ENCODE measurements around the gene SUSD3.
A peak's percentile ranks its signal among the peaks of the same experiment; 100 is the strongest.

Gene SUSD3

GRCh38 chr9:93052791-93053540, 5.5 kb upstream of the SUSD3 start:
- H3K27ac ChIP-seq (replicated peaks), result no peak overlapping the region
- no peaks in the 10 kb centered on the region for H3K27me3 ChIP-seq (ENCODE audit: insufficient read depth, poor library complexity, severe bottlenecking)
- DNase-seq (ENCODE audit: low read depth in 1 of 2, low spot score in 1 of 2), result no peak
- H3K4me3 ChIP-seq (replicated peaks; ENCODE audit: insufficient read depth, low read length), result no peak overlapping the region
- TF ChIP-seq, protein P1, sequence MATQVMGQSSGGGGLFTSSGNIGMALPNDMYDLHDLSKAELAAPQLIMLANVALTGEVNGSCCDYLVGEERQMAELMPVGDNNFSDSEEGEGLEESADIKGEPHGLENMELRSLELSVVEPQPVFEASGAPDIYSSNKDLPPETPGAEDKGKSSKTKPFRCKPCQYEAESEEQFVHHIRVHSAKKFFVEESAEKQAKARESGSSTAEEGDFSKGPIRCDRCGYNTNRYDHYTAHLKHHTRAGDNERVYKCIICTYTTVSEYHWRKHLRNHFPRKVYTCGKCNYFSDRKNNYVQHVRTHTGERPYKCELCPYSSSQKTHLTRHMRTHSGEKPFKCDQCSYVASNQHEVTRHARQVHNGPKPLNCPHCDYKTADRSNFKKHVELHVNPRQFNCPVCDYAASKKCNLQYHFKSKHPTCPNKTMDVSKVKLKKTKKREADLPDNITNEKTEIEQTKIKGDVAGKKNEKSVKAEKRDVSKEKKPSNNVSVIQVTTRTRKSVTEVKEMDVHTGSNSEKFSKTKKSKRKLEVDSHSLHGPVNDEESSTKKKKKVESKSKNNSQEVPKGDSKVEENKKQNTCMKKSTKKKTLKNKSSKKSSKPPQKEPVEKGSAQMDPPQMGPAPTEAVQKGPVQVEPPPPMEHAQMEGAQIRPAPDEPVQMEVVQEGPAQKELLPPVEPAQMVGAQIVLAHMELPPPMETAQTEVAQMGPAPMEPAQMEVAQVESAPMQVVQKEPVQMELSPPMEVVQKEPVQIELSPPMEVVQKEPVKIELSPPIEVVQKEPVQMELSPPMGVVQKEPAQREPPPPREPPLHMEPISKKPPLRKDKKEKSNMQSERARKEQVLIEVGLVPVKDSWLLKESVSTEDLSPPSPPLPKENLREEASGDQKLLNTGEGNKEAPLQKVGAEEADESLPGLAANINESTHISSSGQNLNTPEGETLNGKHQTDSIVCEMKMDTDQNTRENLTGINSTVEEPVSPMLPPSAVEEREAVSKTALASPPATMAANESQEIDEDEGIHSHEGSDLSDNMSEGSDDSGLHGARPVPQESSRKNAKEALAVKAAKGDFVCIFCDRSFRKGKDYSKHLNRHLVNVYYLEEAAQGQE (IDR thresholded peaks at IDR 0.05; ENCODE audit: insufficient replicate concordance, low read depth), result no peak
- TF ChIP-seq GABPA (IDR thresholded peaks at IDR 0.05; ENCODE audit: low read depth), result no peak

DNA sequence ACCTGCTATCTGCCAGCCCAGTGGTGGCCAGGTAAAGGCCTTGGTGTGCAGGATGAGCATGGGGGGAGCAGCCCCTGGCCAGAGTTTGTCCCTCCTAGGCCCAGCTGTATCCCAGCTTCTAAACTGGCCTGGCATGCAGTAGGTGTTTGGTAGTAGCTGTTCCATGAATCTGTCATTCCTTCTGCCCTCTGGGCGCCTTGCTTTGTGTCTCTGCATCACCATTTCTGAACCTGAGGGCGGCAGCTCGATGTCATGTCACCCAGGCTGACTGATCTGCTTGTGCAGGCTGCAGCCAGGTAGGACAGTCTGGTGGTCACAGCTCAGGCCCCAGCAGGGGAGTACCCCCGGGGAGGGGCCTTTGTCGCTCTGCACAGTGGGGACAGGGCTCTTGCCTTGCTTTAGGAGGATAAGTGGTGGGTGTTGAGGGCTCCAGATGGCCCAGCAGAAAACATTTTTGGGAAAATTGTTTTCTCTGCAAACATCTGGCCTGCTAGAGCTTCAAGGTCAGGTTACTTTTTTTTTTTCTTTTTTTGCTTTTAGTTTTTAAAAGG, 4.6 kb upstream of the SUSD3 start:
- TF ChIP-seq SPI1 (IDR thresholded peaks at IDR 0.05; ENCODE audit: borderline replicate concordance, low read depth), result no peak
- no peak for TF ChIP-seq POLR2AphosphoS5 (IDR thresholded peaks at IDR 0.05; ENCODE audit: low read depth)
- TF ChIP-seq, protein P1 (IDR thresholded peaks at IDR 0.05; ENCODE audit: insufficient replicate concordance, low read depth), result no peak
- no peak for TF ChIP-seq GABPA (IDR thresholded peaks at IDR 0.05; ENCODE audit: low read depth)
- TF ChIP-seq CTCF (IDR thresholded peaks at IDR 0.05; ENCODE audit: insufficient read depth, low read length), result no peak
- no peak for DNase-seq (ENCODE audit: low read depth in 1 of 2, low spot score in 1 of 2)
- no peak overlapping the region for H3K4me3 ChIP-seq (replicated peaks; ENCODE audit: insufficient read depth, low read length)
- H3K27ac ChIP-seq (replicated peaks), result peak overlapping the region; percentile 42
- no peaks in the 10 kb centered on the region for H3K27me3 ChIP-seq (ENCODE audit: insufficient read depth, poor library complexity, severe bottlenecking)

GRCh38 chr9:93054758-93055704, 3.5 kb upstream of the SUSD3 start:
- DNase-seq (ENCODE audit: low read depth in 1 of 2, low spot score in 1 of 2), result peak in 1 of 2 experiments; percentile 65
- Histone ChIP-seq H3K4me3 (replicated peaks; ENCODE audit: insufficient read depth, low read length) (no peak overlapping the region), H3K27ac (replicated peaks) (peak overlapping the region; percentile 42), H3K27me3 (ENCODE audit: insufficient read depth, poor library complexity, severe bottlenecking) (no peaks in the 10 kb centered on the region)
- TF ChIP-seq SPI1 (IDR thresholded peaks at IDR 0.05; ENCODE audit: borderline replicate concordance, low read depth) (no peak), POLR2AphosphoS5 (IDR thresholded peaks at IDR 0.05; ENCODE audit: low read depth) (no peak), CTCF (IDR thresholded peaks at IDR 0.05; ENCODE audit: insufficient read depth, low read length) (no peak), GABPA (IDR thresholded peaks at IDR 0.05; ENCODE audit: low read depth) (no peak)
- TF ChIP-seq, protein P1 (IDR thresholded peaks at IDR 0.05; ENCODE audit: insufficient replicate concordance, low read depth), result no peak

Measured in HL-60 (cell line).